ENCODE results near the gene KRTAP5-9. TPM values are rescaled to one million over a fixed set of nuclear protein-coding genes. Genes with fewer than 3 reads are reported as not detected.

The KRTAP5-9 gene
- total and polyA plus RNA-seq, 10 of the 15 experiments (the other 5 are each of a cell fraction or from before 2014, with no cell fraction given), result 0.06 to 0.38 (median 0.19) TPM; not detected in 4

DNA sequence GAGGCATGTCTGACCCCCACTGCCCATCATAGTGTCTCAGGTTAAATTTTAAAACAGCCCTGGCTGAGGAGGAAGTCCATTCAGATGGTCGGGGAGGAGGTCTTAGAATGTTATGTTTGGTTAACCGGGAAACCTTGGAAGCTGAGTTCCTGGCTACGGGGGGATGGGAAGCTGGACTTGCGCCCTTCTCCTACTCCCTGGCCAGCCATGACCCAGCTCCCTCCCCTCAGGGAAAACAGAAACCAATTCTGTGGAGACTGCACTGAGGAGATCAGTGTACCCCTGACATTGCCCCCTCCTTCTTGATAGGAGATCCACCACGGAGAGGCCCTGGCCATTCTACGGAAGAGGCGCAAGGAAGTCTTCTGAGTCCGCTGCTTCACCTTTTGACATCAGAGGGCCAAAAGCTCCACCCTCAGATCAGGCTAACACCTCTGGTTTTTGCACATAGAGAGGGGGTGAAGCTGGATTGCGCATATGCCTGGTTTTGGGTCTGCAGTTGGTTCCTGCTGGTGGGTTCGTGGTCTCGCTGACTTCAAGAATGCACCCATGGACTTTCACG, 2.7 kb upstream of the KRTAP5-9 start:
- no peak for ATAC-seq
- H3K79me2 ChIP-seq (ENCODE audit: control insufficient read depth, insufficient read depth, low read length), result no peaks in the 10 kb centered on the region
- no peak overlapping the region for H3K4me3 ChIP-seq
- H3K27ac ChIP-seq (ENCODE audit: control insufficient read depth, insufficient read depth), result no peak overlapping the region
- intact Hi-C loops (cut with micrococcal nuclease; ENCODE audit: unreplicated experiment), result no loop called here
- no peaks in the 10 kb centered on the region for H4K20me1 ChIP-seq (ENCODE audit: control insufficient read depth, insufficient read depth)
- in situ Hi-C loops (cut with MboI), result no loop called here
- H3K9me3 ChIP-seq (replicated peaks; ENCODE audit: control insufficient read depth, insufficient read depth, low read length), result peaks cover 35% of the 10 kb centered on the region
- H3K27me3 ChIP-seq (replicated peaks in 1 of 2; ENCODE audit: control insufficient read depth in 2 of 2, insufficient read depth in 2 of 2, low read length in 1 of 2), result no peaks in the 10 kb centered on the region
- H2AFZ ChIP-seq (ENCODE audit: control insufficient read depth, low read depth, low read length), result no peak overlapping the region
- TF ChIP-seq, protein P1, sequence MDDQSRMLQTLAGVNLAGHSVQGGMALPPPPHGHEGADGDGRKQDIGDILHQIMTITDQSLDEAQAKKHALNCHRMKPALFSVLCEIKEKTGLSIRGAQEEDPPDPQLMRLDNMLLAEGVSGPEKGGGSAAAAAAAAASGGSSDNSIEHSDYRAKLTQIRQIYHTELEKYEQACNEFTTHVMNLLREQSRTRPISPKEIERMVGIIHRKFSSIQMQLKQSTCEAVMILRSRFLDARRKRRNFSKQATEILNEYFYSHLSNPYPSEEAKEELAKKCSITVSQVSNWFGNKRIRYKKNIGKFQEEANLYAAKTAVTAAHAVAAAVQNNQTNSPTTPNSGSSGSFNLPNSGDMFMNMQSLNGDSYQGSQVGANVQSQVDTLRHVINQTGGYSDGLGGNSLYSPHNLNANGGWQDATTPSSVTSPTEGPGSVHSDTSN (IDR thresholded peaks at IDR 0.05; ENCODE audit: insufficient replicate concordance, low read depth, low read length), result no peak
- TF ChIP-seq ZNF24 (IDR thresholded peaks at IDR 0.05) (no peak), ATF7 (IDR thresholded peaks at IDR 0.05; ENCODE audit: low read depth) (no peak), HDAC2 (IDR thresholded peaks at IDR 0.05) (no peak), RFX5 (IDR thresholded peaks at IDR 0.05; ENCODE audit: low read depth, low read length) (no peak), BACH1 (IDR thresholded peaks at IDR 0.05; ENCODE audit: borderline replicate concordance) (no peak), ASH2L (IDR thresholded peaks at IDR 0.05; ENCODE audit: borderline replicate concordance, low read depth) (no peak), ZZZ3 (IDR thresholded peaks at IDR 0.05; ENCODE audit: control insufficient read depth, insufficient read length, low read depth) (no peak), MYB (IDR thresholded peaks at IDR 0.05; ENCODE audit: borderline replicate concordance, low read depth, low read length) (no peak)
- TF ChIP-seq, protein P2, sequence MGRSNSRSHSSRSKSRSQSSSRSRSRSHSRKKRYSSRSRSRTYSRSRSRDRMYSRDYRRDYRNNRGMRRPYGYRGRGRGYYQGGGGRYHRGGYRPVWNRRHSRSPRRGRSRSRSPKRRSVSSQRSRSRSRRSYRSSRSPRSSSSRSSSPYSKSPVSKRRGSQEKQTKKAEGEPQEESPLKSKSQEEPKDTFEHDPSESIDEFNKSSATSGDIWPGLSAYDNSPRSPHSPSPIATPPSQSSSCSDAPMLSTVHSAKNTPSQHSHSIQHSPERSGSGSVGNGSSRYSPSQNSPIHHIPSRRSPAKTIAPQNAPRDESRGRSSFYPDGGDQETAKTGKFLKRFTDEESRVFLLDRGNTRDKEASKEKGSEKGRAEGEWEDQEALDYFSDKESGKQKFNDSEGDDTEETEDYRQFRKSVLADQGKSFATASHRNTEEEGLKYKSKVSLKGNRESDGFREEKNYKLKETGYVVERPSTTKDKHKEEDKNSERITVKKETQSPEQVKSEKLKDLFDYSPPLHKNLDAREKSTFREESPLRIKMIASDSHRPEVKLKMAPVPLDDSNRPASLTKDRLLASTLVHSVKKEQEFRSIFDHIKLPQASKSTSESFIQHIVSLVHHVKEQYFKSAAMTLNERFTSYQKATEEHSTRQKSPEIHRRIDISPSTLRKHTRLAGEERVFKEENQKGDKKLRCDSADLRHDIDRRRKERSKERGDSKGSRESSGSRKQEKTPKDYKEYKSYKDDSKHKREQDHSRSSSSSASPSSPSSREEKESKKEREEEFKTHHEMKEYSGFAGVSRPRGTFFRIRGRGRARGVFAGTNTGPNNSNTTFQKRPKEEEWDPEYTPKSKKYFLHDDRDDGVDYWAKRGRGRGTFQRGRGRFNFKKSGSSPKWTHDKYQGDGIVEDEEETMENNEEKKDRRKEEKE (IDR thresholded peaks at IDR 0.05), result no peak
- no peak overlapping the region for H3K4me2 ChIP-seq (ENCODE audit: control insufficient read depth, insufficient read depth)
- BruUV-seq (replicated peaks), result no TSS peak
- RAD21 ChIA-PET (ENCODE audit: unreplicated experiment), result no interaction called here
- H3K4me1 ChIP-seq (ENCODE audit: control insufficient read depth, insufficient read depth, low read length), result peaks cover 34% of the 10 kb centered on the region
- SMC1A ChIA-PET (ENCODE audit: uncharacterized antibody, unreplicated experiment), result no interaction called here
- 89% methylated on average over 12 of the region's 12 CpGs for WGBS (ENCODE audit: insufficient coverage, insufficient replicate concordance, low lambda C conversion rate, missing lambda C conversion rate)
- H3K9ac ChIP-seq (ENCODE audit: control insufficient read depth, insufficient read depth, low read length), result no peak overlapping the region
- POLR2A ChIA-PET, result no interaction called here
- no peak for FAIRE-seq
- CTCF ChIA-PET, result interaction anchor here (0.6 to 1.0 kb wide), 2 partner anchors 18 to 862 kb away, joined by 3 read pairs; no protein-coding TSS in a partner anchor
- DNase-seq (ENCODE audit: low read depth, low spot score), result no peak
- no peaks in the 10 kb centered on the region for H3K36me3 ChIP-seq (ENCODE audit: control insufficient read depth in 2 of 2, insufficient read depth in 2 of 2, low read length in 1 of 2)

Data from GM12878 (cell line).